HG03469 (cell line): ENCODE measurements around the gene TBRG4.
"Not testable (repeated sequence)": the region's sequence is repeated elsewhere in the genome, so short reads cannot be mapped to it uniquely, and the experiment has no call there.

Experiments used
- ATAC-seq: cut with Tn5 transposase; IDR thresholded peaks from one replicate; pipeline ENCODE4 v1.9.1; 2021; ENCODE audit warnings: mild to moderate bottlenecking, moderate library complexity, moderate number of reproducible peaks; ENCODE audit not compliant: unreplicated experiment

TBRG4 gene

GRCh38 chr7:45111298-45112223 is at the start of gene TBRG4:
TBRG4 (minus strand) TSS chr7:45111697; CDS start chr7:45109237, 2,460 bp downstream.
- ATAC-seq: peak; percentile 86

- ATAC-seq: no peak
Observed at GRCh38 chr7:45161138-45161537, 49.6 kb upstream of the TBRG4 start.

- ATAC-seq: peak; percentile 66
Observed at GRCh38 chr7:45160417-45160881, 49.0 kb upstream of the TBRG4 start.

- ATAC-seq: no peak
Observed at GRCh38 chr7:45159296-45159695, 47.8 kb upstream of the TBRG4 start.

GRCh38 chr7:45158471-45158870 is 47.0 kb upstream of the TBRG4 start:
- no peak for ATAC-seq

- ATAC-seq: no peak
Observed at GRCh38 chr7:45157653-45158401, 46.3 kb upstream of the TBRG4 start, which contains the start of gene RAMP3. RAMP3 (plus strand) TSS chr7:45157791; CDS start chr7:45157829, 38 bp downstream.

GRCh38 chr7:45157286-45157652 is 45.8 kb upstream of the TBRG4 start:
- no peak for ATAC-seq

GRCh38 chr7:45156516-45157272 is 45.2 kb upstream of the TBRG4 start:
- ATAC-seq: no peak

- no peak for ATAC-seq
Observed at GRCh38 chr7:45155941-45156340, 44.4 kb upstream of the TBRG4 start.

GRCh38 chr7:45155357-45155900 is 43.9 kb upstream of the TBRG4 start:
- ATAC-seq: no peak

- ATAC-seq: not testable (repeated sequence)
Observed at GRCh38 chr7:45153861-45154260, 42.4 kb upstream of the TBRG4 start.

- no peak for ATAC-seq
Observed at GRCh38 chr7:45153233-45153632, 41.7 kb upstream of the TBRG4 start.

- no peak for ATAC-seq
Observed at GRCh38 chr7:45151967-45152366, 40.5 kb upstream of the TBRG4 start.

- ATAC-seq: no peak
Observed at GRCh38 chr7:45151131-45151684, 39.7 kb upstream of the TBRG4 start.

- no peak for ATAC-seq
Observed at GRCh38 chr7:45150199-45150598, 38.7 kb upstream of the TBRG4 start.

- ATAC-seq: no peak
Observed at GRCh38 chr7:45149606-45150005, 38.1 kb upstream of the TBRG4 start.

- ATAC-seq: no peak
Observed at GRCh38 chr7:45148653-45148973, 37.1 kb upstream of the TBRG4 start.

- no peak for ATAC-seq
Observed at GRCh38 chr7:45147858-45148652, 36.6 kb upstream of the TBRG4 start.

- ATAC-seq: no peak
Observed at GRCh38 chr7:45146531-45147379, 35.3 kb upstream of the TBRG4 start.
